HFF-Myc (cell line): ENCODE measurements around the gene CCDC149.
A peak's percentile ranks its signal among the peaks of the same experiment; 100 is the strongest.

Experiments used
- DNase-seq: peaks from one replicate; pipeline ENCODE4 v3.0.0-alpha.2; 2011; ENCODE audit warnings: low read depth; ENCODE audit errors: extremely low read depth
- H3K4me3 ChIP-seq: replicated peaks from 2 replicates; pipeline ENCODE4 v1.5.1; 2011; ENCODE audit warnings: low read depth, mild to moderate bottlenecking, control low read depth, low read length
- TF ChIP-seq, protein P1 (sequence below): IDR thresholded peaks from 2 replicates; pipeline ENCODE4 v1.5.1; 2012; ENCODE audit warnings: mild to moderate bottlenecking, low read depth, low read length, control low read depth; ENCODE audit errors: missing control alignments

The CCDC149 gene

DNA sequence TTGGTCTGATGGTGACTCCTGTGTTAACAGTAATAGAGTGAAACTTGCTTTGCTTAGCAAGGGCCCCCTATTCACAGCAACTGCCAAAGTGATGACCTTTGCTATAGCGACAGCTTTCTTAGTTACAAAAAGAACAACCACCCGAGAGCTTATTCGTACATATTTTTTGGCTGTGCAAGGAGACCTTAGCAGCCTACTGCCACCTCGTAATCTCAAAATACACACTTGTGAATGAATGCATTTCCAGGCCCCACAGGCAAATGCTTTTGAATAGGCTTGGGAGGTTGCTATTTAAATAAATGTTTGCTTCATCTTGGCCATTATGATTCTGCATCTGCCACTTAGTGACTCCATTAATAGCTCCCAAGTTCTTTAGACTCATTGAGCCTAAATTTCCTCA lies 47.4 kb downstream of the CCDC149 start:
- TF ChIP-seq, protein P1, sequence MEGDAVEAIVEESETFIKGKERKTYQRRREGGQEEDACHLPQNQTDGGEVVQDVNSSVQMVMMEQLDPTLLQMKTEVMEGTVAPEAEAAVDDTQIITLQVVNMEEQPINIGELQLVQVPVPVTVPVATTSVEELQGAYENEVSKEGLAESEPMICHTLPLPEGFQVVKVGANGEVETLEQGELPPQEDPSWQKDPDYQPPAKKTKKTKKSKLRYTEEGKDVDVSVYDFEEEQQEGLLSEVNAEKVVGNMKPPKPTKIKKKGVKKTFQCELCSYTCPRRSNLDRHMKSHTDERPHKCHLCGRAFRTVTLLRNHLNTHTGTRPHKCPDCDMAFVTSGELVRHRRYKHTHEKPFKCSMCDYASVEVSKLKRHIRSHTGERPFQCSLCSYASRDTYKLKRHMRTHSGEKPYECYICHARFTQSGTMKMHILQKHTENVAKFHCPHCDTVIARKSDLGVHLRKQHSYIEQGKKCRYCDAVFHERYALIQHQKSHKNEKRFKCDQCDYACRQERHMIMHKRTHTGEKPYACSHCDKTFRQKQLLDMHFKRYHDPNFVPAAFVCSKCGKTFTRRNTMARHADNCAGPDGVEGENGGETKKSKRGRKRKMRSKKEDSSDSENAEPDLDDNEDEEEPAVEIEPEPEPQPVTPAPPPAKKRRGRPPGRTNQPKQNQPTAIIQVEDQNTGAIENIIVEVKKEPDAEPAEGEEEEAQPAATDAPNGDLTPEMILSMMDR: no peak
- no peak for DNase-seq
- H3K4me3 ChIP-seq: no peak overlapping the region

DNA sequence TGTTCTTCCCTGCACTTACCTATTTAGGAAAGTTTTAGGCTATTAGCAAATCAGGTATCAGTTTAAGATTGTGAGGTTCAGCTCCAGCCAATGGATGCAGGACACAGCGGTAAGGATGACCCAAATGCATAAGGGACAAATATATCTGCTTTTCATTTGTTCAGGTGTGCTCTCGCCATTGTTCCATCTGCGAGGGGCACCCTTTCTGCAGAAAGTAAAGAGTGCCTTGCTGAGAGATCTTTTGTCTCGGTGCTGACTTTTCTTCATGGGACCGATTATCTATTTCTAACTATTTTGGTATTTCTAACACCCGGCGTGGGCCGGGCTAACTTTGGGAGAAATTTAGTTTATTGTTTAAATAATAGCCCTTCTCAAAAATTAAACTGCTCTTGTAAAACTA lies 49.0 kb downstream of the CCDC149 start:
- no peak overlapping the region for H3K4me3 ChIP-seq
- TF ChIP-seq, protein P1: no peak
- DNase-seq: no peak

DNA sequence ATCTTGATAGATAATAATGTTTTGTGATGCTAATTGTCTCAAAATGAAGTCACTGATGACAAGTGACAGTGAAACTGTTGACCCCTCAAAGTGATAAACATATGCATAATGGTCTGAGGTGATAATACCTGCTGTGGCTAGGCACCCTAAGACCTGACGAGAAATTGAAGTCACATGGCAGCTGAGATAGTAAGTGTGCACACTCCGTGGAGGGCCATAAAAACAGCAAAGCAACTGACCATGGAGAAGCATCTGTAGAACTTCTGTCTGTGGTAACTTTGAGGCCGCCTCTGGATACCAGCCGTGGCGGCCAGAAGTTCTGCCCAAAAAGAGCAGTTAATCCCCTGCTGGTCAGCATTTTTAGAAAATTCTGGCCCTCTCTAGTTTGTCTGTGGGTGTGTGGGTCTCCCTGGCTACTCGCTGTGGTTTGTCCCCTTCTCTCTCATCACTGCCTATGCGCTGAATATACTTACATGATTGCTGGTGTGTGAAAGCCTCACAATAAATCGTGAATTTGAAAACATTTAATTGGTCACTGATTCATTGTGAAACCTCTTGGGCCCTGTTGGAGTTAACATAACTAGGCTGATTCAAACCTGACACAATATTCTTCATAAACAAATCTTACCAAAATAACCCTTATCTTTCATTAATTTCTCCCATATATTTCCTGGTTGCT lies 50.6 kb downstream of the CCDC149 start:
- no peak overlapping the region for H3K4me3 ChIP-seq
- TF ChIP-seq, protein P1: no peak
- no peak for DNase-seq

DNA sequence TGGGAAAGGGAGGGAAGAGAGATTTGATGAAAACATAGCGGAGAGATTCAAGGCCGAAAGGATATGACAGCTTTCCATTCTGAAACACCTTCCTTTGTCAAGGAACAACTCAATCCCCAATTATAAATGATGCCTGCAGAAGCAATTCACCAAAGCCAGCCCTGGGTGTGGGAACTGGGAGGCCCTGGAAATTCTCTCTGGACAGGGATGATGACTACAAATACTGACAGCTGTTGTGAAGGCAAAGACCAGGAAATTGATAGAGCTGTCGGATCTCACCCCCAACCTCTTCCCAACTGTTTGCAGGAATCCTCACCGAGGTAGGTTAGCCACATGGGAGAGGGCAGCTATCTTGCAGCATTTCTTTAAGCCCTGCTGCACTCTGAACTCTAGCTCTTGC lies 54.3 kb downstream of the CCDC149 start:
- H3K4me3 ChIP-seq: no peak overlapping the region
- DNase-seq: no peak
- TF ChIP-seq, protein P1: no peak

DNA sequence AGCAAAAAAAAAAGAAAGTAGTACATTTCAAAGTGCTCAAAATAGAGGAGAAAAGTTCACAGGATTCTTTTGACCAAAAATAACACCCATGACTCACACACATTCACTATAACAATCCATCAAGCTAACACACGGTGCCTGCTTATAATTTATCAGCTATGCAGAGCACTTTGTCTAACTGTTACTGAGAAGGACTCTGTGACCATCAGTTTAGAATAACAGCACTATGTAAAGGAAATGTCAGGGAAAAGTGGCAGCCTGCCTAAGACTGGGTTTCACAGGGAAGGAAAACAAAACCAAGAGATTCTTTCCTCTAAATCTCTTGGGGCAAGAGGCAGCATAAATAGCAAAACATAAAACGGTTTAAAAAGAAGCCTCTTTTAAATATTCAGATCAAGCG lies 54.8 kb downstream of the CCDC149 start:
- TF ChIP-seq, protein P1: no peak
- no peak overlapping the region for H3K4me3 ChIP-seq
- DNase-seq: peak; percentile 39

DNA sequence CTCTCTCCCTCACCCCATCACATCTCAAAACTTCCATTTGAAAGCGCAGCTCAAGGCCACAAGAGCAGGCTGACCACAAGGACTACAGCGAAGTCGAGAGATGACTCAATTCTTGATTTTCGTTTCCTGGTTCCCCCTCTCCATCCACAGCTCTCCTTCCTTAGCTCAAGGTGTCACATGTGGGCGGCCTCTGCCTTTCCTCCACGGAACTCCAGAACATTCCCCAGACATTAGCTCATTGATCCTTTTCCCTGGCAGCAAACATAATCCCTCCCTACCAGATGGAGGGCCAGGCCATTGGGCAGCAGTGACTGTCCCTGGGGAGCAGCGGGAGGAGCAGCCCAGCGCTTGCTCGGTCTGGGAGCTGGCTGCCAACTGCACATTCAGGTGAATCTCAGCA lies 56.3 kb downstream of the CCDC149 start:
- no peak overlapping the region for H3K4me3 ChIP-seq
- TF ChIP-seq, protein P1: no peak
- DNase-seq: peak; percentile 54

DNA sequence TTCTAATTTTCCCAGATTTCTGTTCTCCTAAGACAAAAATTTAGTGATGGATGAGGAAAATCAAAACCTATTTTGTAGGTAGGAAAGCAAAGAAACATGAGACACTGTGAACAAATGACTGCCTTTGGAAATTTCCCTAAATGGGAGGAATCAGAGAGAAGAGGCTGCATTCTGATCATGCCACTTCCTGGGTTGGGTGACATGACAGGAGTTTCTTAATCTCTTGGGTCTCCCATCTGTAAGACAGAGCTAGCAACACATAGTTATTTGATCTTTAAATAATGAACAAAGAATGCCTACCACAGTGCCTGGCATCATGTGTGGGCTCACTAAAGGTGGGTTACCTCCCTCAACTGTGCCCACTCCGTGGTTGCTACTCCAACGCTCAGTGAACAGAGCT lies 57.1 kb downstream of the CCDC149 start:
- H3K4me3 ChIP-seq: no peak overlapping the region
- DNase-seq: no peak
- TF ChIP-seq, protein P1: no peak
